Vagina (tissue), 2 donors: Measurements from ENCODE around the gene DESI1. TPM values are rescaled to one million over a fixed set of nuclear protein-coding genes. Genes with fewer than 3 reads are reported as not detected.

Experiments used
- DNase-seq, 2 donors: peaks; one replicate each; pipeline ENCODE4 v3.0.0-alpha.2; 2017; ENCODE audit errors: extremely low spot score in 2 of 2
- H3K27ac ChIP-seq: fragments of 200-600 bp; sonication (generic); one replicate; pipeline ENCODE4 v1.5.1; 2019
- H3K27me3 ChIP-seq: fragments of 200-600 bp; sonication (generic); one replicate; pipeline ENCODE4 v1.5.1; 2019
- H3K36me3 ChIP-seq, 2 donors: fragments of 200-600 bp; sonication (generic); one replicate each; pipeline ENCODE4 v1.5.1; 2017 to 2019
- H3K4me1 ChIP-seq: fragments of 200-600 bp; sonication (generic); one replicate; pipeline ENCODE4 v1.5.1; 2019
- H3K4me3 ChIP-seq, 2 donors: fragments of 200-600 bp; sonication (generic); 1 replicate in 1 of 2; 2 replicates in 1 of 2; pipeline ENCODE4 v1.5.1; 2016 to 2019
- H3K9me3 ChIP-seq: fragments of 200-600 bp; sonication (generic); one replicate; pipeline ENCODE4 v1.5.1; 2019
- CTCF ChIP-seq, 3 experiments: fragments of 450-650 bp in 2 of 3; fragments of 200-600 bp in 1 of 3; sonication (generic) in 1 of 3; IDR thresholded peaks; one replicate each; pipeline ENCODE4 v1.5.1; 2017 to 2019; ENCODE audit warnings: antibody characterized with exemption in 3 of 3, mild to moderate bottlenecking in 2 of 3, moderate library complexity in 2 of 3
- POLR2A ChIP-seq, 2 donors: fragments of 450-650 bp; IDR thresholded peaks; one replicate each; pipeline ENCODE4 v1.6.1; 2017; ENCODE audit warnings: antibody characterized with exemption in 2 of 2, mild to moderate bottlenecking in 2 of 2, moderate library complexity in 2 of 2
- POLR2AphosphoS5 ChIP-seq, 2 donors: sonication (generic); formaldehyde crosslinking; IDR thresholded peaks; one replicate each; pipeline ENCODE4 v1.9.0; 2017; ENCODE audit warnings: antibody characterized with exemption in 2 of 2, mild to moderate bottlenecking in 2 of 2, low read depth in 1 of 2; ENCODE audit not compliant: insufficient read depth in 1 of 2
- intact Hi-C: fragments of 100-400 bp; cut with DNase I; formaldehyde crosslinking; loops from one replicate; pipeline ENCODE4 v1.15.1; 2023
- total RNA-seq: library from RNA; depleted of rRNA; stranded (reverse); fragments of >200 nt; gene quantifications from one replicate; pipeline ENCODE4 v1.2.3, GENCODE V29; 2016

DESI1 gene
- total RNA-seq, 1 donor from 2014 or later = 20.6 TPM

- Histone ChIP-seq H3K9me3 (no peaks in the 10 kb centered on the region), H3K4me1 (no peaks in the 10 kb centered on the region), H3K4me3 (no peak overlapping the region), H3K27me3 (no peaks in the 10 kb centered on the region), H3K27ac (no peak overlapping the region), H3K36me3 (peaks cover 4 to 88% of the 10 kb centered on the region in 2 donors)
- intact Hi-C loops = no loop called here
- no peak for DNase-seq
- TF ChIP-seq POLR2AphosphoS5 (IDR thresholded peaks at IDR 0.05; ENCODE audit: insufficient read depth in 1 of 2, low read depth in 1 of 2) = no peak
- TF ChIP-seq CTCF (IDR thresholded peaks at IDR 0.05) = no peak
- TF ChIP-seq POLR2A (IDR thresholded peaks at IDR 0.05) = no peak
Measured at GRCh38 chr22:41661088-41661487, 40.2 kb upstream of the DESI1 start.

GRCh38 chr22:41660416-41660815 is 39.6 kb upstream of the DESI1 start:
- H3K36me3 ChIP-seq = peaks cover 4 to 95% of the 10 kb centered on the region in 2 donors
- DNase-seq = no peak
- no peak overlapping the region for H3K27ac ChIP-seq
- intact Hi-C loops = no loop called here
- no peak overlapping the region for H3K4me3 ChIP-seq
- no peaks in the 10 kb centered on the region for H3K27me3 ChIP-seq
- no peaks in the 10 kb centered on the region for H3K4me1 ChIP-seq
- TF ChIP-seq POLR2AphosphoS5 (IDR thresholded peaks at IDR 0.05; ENCODE audit: insufficient read depth in 1 of 2, low read depth in 1 of 2) = no peak
- TF ChIP-seq POLR2A (IDR thresholded peaks at IDR 0.05) = no peak
- no peak for TF ChIP-seq CTCF (IDR thresholded peaks at IDR 0.05)
- H3K9me3 ChIP-seq = no peaks in the 10 kb centered on the region

- no peak overlapping the region for H3K27ac ChIP-seq
- H3K4me1 ChIP-seq = no peaks in the 10 kb centered on the region
- no peaks in the 10 kb centered on the region for H3K9me3 ChIP-seq
- DNase-seq = no peak
- intact Hi-C loops = no loop called here
- TF ChIP-seq POLR2A (IDR thresholded peaks at IDR 0.05) (no peak), POLR2AphosphoS5 (IDR thresholded peaks at IDR 0.05; ENCODE audit: insufficient read depth in 1 of 2, low read depth in 1 of 2) (no peak), CTCF (IDR thresholded peaks at IDR 0.05) (no peak)
- no peak overlapping the region for H3K4me3 ChIP-seq
- H3K36me3 ChIP-seq = peaks cover 4 to 97% of the 10 kb centered on the region in 2 donors
- H3K27me3 ChIP-seq = no peaks in the 10 kb centered on the region
Measured at GRCh38 chr22:41659941-41660340, 39.1 kb upstream of the DESI1 start.

- DNase-seq = no peak
- no peak for TF ChIP-seq POLR2AphosphoS5 (IDR thresholded peaks at IDR 0.05; ENCODE audit: insufficient read depth in 1 of 2, low read depth in 1 of 2)
- no peak for TF ChIP-seq POLR2A (IDR thresholded peaks at IDR 0.05)
- TF ChIP-seq CTCF (IDR thresholded peaks at IDR 0.05) = no peak
- H3K4me3 ChIP-seq = no peak overlapping the region
- H3K27me3 ChIP-seq = no peaks in the 10 kb centered on the region
- intact Hi-C loops = no loop called here
- no peaks in the 10 kb centered on the region for H3K9me3 ChIP-seq
- peaks cover 4 to 97% of the 10 kb centered on the region in 2 donors for H3K36me3 ChIP-seq
- H3K4me1 ChIP-seq = no peaks in the 10 kb centered on the region
- H3K27ac ChIP-seq = no peak overlapping the region
Measured at GRCh38 chr22:41658869-41659268, 38.0 kb upstream of the DESI1 start.

GRCh38 chr22:41657709-41658108 is 36.9 kb upstream of the DESI1 start:
- TF ChIP-seq POLR2A (IDR thresholded peaks at IDR 0.05) (no peak), POLR2AphosphoS5 (IDR thresholded peaks at IDR 0.05; ENCODE audit: insufficient read depth in 1 of 2, low read depth in 1 of 2) (no peak), CTCF (IDR thresholded peaks at IDR 0.05) (no peak)
- no peak for DNase-seq
- H3K36me3 ChIP-seq = peaks cover 7 to 97% of the 10 kb centered on the region in 2 donors
- H3K27ac ChIP-seq = no peak overlapping the region
- no peaks in the 10 kb centered on the region for H3K27me3 ChIP-seq
- no peaks in the 10 kb centered on the region for H3K4me1 ChIP-seq
- no peak overlapping the region for H3K4me3 ChIP-seq
- no peaks in the 10 kb centered on the region for H3K9me3 ChIP-seq
- intact Hi-C loops = no loop called here
